Sigmoid colon (tissue), 4 donors: ENCODE data around the gene SMYD4.
"Not testable (repeated sequence)": the region's sequence is repeated elsewhere in the genome, so short reads cannot be mapped to it uniquely, and the experiment has no call there.

Experiments
- CTCF ChIP-seq, 4 experiments: fragments of 450-650 bp in 3 of 4; fragments of 200-600 bp in 1 of 4; IDR thresholded peaks; one replicate each; pipeline ENCODE4 v1.5.1; 2016 to 2019; ENCODE audit warnings: antibody characterized with exemption in 4 of 4, mild to moderate bottlenecking in 3 of 4, moderate library complexity in 2 of 4
- POLR2A ChIP-seq, 2 donors: fragments of 450-650 bp; IDR thresholded peaks; one replicate each; pipeline ENCODE4 v1.6.1; 2016; ENCODE audit warnings: antibody characterized with exemption in 2 of 2, mild to moderate bottlenecking in 2 of 2, moderate library complexity in 2 of 2
- POLR2AphosphoS5 ChIP-seq, 4 donors: sonication (generic); formaldehyde crosslinking; IDR thresholded peaks; one replicate each; pipeline ENCODE4 v1.6.1; 2017; ENCODE audit warnings: antibody characterized with exemption in 4 of 4

- not testable (repeated sequence) for TF ChIP-seq CTCF, POLR2A, POLR2AphosphoS5 (IDR thresholded peaks at IDR 0.05)
These were observed 56.6 kb downstream of the SMYD4 start for GRCh38 chr17:1773000-1773695.
